Liver (tissue), 9 donors: ENCODE results near the gene PPP4R3A. TPM values are rescaled to one million over a fixed set of nuclear protein-coding genes. Genes with fewer than 3 reads are reported as not detected.
"Not testable (repeated sequence)": the region's sequence is repeated elsewhere in the genome, so short reads cannot be mapped to it uniquely, and the experiment has no call there.

Source experiments
- DNase-seq: peaks from one replicate; pipeline ENCODE4 v3.0.0-alpha.2; 2017; ENCODE audit warnings: low spot score
- H3K27ac ChIP-seq, 2 donors: one replicate each; pipeline ENCODE4 v1.7.0; 2013; ENCODE audit warnings: inconsistent platforms in 2 of 2, low read length in 2 of 2, control low read depth in 1 of 2, low read depth in 1 of 2, mild to moderate bottlenecking in 1 of 2
- H3K27me3 ChIP-seq, 4 donors: one replicate each; pipeline versions ENCODE4 v1.6.1 to v1.7.0; 2013; ENCODE audit warnings: low read length in 3 of 4, inconsistent platforms in 1 of 4, mild to moderate bottlenecking in 1 of 4, moderate library complexity in 1 of 4; ENCODE audit not compliant: control insufficient read depth in 4 of 4, insufficient read depth in 4 of 4
- H3K36me3 ChIP-seq, 4 donors: one replicate each; pipeline versions ENCODE4 v1.6.1 to v1.7.0; 2013; ENCODE audit warnings: low read length in 3 of 4, mild to moderate bottlenecking in 3 of 4, low read depth in 1 of 4, moderate library complexity in 1 of 4; ENCODE audit not compliant: control insufficient read depth in 4 of 4, insufficient read depth in 3 of 4
- H3K4me1 ChIP-seq, 4 donors: one replicate each; pipeline versions ENCODE4 v1.6.1 to v1.7.0; 2013; ENCODE audit warnings: low read length in 3 of 4, mild to moderate bottlenecking in 3 of 4, moderate library complexity in 1 of 4; ENCODE audit not compliant: control insufficient read depth in 4 of 4, insufficient read depth in 4 of 4
- H3K4me3 ChIP-seq, 3 donors: one replicate each; pipeline versions ENCODE4 v1.6.1 to v1.7.0; 2013; ENCODE audit warnings: low read length in 3 of 3, control low read depth in 1 of 3, low read depth in 1 of 3, mild to moderate bottlenecking in 1 of 3
- H3K9ac ChIP-seq, 2 donors: one replicate each; pipeline ENCODE4 v1.7.0; 2013; ENCODE audit warnings: low read length in 2 of 2, mild to moderate bottlenecking in 2 of 2, moderate library complexity in 2 of 2, control low read depth in 1 of 2, low read depth in 1 of 2
- H3K9me3 ChIP-seq, 4 donors: one replicate each; pipeline versions ENCODE4 v1.6.1 to v1.7.0; 2013; ENCODE audit warnings: low read length in 3 of 4; ENCODE audit not compliant: control insufficient read depth in 4 of 4
- CTCF ChIP-seq: fragments of 150-350 bp; IDR thresholded peaks from 2 replicates; pipeline ENCODE4 v1.5.1; 2017; ENCODE audit warnings: improper control_type of control experiment, low read depth, low read length; ENCODE audit not compliant: missing input control
- EGR1 ChIP-seq, 2 donors: IDR thresholded peaks; 2 replicates each; pipeline ENCODE4 v1.6.1; 2016 to 2018; ENCODE audit warnings: antibody characterized with exemption in 2 of 2, low read depth in 2 of 2
- FOXA1 ChIP-seq: IDR thresholded peaks from 2 replicates; pipeline ENCODE4 v1.6.1; 2016; ENCODE audit warnings: antibody characterized with exemption
- FOXA2 ChIP-seq: IDR thresholded peaks from 2 replicates; pipeline ENCODE4 v1.6.1; 2016; ENCODE audit warnings: antibody characterized with exemption
- HNF4A ChIP-seq, 2 donors: conservative IDR thresholded peaks; 2 replicates each; pipeline ENCODE4 v1.6.1; 2016; ENCODE audit warnings: antibody characterized with exemption in 2 of 2, mild to moderate bottlenecking in 2 of 2
- HNF4G ChIP-seq: IDR thresholded peaks from 2 replicates; pipeline ENCODE4 v1.6.1; 2016; ENCODE audit warnings: antibody characterized with exemption
- JUND ChIP-seq, 2 donors: IDR thresholded peaks; 2 replicates each; pipeline ENCODE4 v1.6.1; 2016; ENCODE audit warnings: antibody characterized with exemption in 2 of 2
- NR2F2 ChIP-seq: IDR thresholded peaks from 2 replicates; pipeline ENCODE4 v1.6.1; 2016; ENCODE audit warnings: antibody characterized with exemption
- RAD21 ChIP-seq, 2 donors: IDR thresholded peaks; 2 replicates each; pipeline ENCODE4 v1.6.1; 2016; ENCODE audit warnings: antibody characterized with exemption in 2 of 2, mild to moderate bottlenecking in 2 of 2
- RXRA ChIP-seq, 2 donors: IDR thresholded peaks; 2 replicates each; pipeline ENCODE4 v1.6.1; 2017 to 2018; ENCODE audit warnings: antibody characterized with exemption in 2 of 2, mild to moderate bottlenecking in 1 of 2
- SP1 ChIP-seq: IDR thresholded peaks from 2 replicates; pipeline ENCODE4 v1.6.1; 2018; ENCODE audit warnings: antibody characterized with exemption, mild to moderate bottlenecking
- TAF1 ChIP-seq: conservative IDR thresholded peaks from 2 replicates; pipeline ENCODE4 v1.6.1; 2016; ENCODE audit warnings: antibody characterized with exemption, mild to moderate bottlenecking
- YY1 ChIP-seq: IDR thresholded peaks from 2 replicates; pipeline ENCODE4 v1.6.1; 2016; ENCODE audit warnings: antibody characterized with exemption, mild to moderate bottlenecking
- ZBTB33 ChIP-seq: IDR thresholded peaks from 2 replicates; pipeline ENCODE4 v1.6.1; 2016; ENCODE audit warnings: antibody characterized with exemption
- WGBS: extraction: QIAGEN DNeasy Blood & Tissue Kit; methylation state at CpG from one replicate; pipeline ENCODE4 v1.1.7; 2013; 5-methylcytosine and 5-hydroxymethylcytosine counted together
- polyA plus RNA-seq, 2 donors: library from polyadenylated mRNA; stranded (reverse) in 1 of 2; unstranded in 1 of 2; fragments of 200-250 nt in 1 of 2; fragments of >200 nt in 1 of 2; fragmentation: Nextera tagmentation in 1 of 2; extraction: Ambion mirVana in 1 of 2; gene quantifications; one replicate each; pipeline versions ENCODE4 v1.2.1 to v1.2.3, GENCODE V29; 2013 to 2015
- total RNA-seq, 2 donors: library from RNA; depleted of rRNA; stranded (reverse); fragments of >200 nt; gene quantifications; one replicate each; pipeline ENCODE4 v1.2.3, GENCODE V29; 2014
- TF ChIP-seq, protein P1 (sequence below): IDR thresholded peaks from 2 replicates; pipeline ENCODE4 v1.6.1; 2016; ENCODE audit warnings: antibody characterized with exemption, mild to moderate bottlenecking
- TF ChIP-seq, protein P2 (sequence below): IDR thresholded peaks from 2 replicates; pipeline ENCODE4 v1.6.1; 2016; ENCODE audit warnings: antibody characterized with exemption
- TF ChIP-seq, protein P3 (sequence below): IDR thresholded peaks from 2 replicates; pipeline ENCODE4 v1.6.1; 2016; ENCODE audit warnings: antibody characterized with exemption
- donor health status: healthy.
- donor health status: healthy.
- donor health status: healthy.
- donor health status: healthy.
- donor health status: healthy.

The PPP4R3A gene
- total and polyA plus RNA-seq, 4 donors: 18.7 to 63.3 (median 42.5) TPM

- 88% methylated on average over 3 of the region's 3 CpGs for WGBS
- TF ChIP-seq FOXA2: no peak
- no peak for TF ChIP-seq EGR1 (IDR thresholded peaks at IDR 0.05; ENCODE audit: low read depth in 2 of 2)
- TF ChIP-seq NR2F2: no peak
- TF ChIP-seq HNF4G: no peak
- TF ChIP-seq TAF1: no peak
- no peak for TF ChIP-seq YY1
- TF ChIP-seq, protein P1, sequence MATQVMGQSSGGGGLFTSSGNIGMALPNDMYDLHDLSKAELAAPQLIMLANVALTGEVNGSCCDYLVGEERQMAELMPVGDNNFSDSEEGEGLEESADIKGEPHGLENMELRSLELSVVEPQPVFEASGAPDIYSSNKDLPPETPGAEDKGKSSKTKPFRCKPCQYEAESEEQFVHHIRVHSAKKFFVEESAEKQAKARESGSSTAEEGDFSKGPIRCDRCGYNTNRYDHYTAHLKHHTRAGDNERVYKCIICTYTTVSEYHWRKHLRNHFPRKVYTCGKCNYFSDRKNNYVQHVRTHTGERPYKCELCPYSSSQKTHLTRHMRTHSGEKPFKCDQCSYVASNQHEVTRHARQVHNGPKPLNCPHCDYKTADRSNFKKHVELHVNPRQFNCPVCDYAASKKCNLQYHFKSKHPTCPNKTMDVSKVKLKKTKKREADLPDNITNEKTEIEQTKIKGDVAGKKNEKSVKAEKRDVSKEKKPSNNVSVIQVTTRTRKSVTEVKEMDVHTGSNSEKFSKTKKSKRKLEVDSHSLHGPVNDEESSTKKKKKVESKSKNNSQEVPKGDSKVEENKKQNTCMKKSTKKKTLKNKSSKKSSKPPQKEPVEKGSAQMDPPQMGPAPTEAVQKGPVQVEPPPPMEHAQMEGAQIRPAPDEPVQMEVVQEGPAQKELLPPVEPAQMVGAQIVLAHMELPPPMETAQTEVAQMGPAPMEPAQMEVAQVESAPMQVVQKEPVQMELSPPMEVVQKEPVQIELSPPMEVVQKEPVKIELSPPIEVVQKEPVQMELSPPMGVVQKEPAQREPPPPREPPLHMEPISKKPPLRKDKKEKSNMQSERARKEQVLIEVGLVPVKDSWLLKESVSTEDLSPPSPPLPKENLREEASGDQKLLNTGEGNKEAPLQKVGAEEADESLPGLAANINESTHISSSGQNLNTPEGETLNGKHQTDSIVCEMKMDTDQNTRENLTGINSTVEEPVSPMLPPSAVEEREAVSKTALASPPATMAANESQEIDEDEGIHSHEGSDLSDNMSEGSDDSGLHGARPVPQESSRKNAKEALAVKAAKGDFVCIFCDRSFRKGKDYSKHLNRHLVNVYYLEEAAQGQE: no peak
- no peak for TF ChIP-seq CTCF
- TF ChIP-seq RXRA (IDR thresholded peaks at IDR 0.05): no peak
- TF ChIP-seq, protein P2, sequence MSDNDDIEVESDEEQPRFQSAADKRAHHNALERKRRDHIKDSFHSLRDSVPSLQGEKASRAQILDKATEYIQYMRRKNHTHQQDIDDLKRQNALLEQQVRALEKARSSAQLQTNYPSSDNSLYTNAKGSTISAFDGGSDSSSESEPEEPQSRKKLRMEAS: no peak
- no peak for TF ChIP-seq JUND (IDR thresholded peaks at IDR 0.05)
- TF ChIP-seq HNF4A (conservative IDR thresholded peaks at IDR 0.05): no peak
- TF ChIP-seq, protein P3, sequence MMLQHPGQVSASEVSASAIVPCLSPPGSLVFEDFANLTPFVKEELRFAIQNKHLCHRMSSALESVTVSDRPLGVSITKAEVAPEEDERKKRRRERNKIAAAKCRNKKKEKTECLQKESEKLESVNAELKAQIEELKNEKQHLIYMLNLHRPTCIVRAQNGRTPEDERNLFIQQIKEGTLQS: no peak
- TF ChIP-seq RAD21 (IDR thresholded peaks at IDR 0.05): no peak
- no peak for TF ChIP-seq ZBTB33
- no peak for TF ChIP-seq FOXA1
- TF ChIP-seq SP1: no peak
Observed at GRCh38 chr14:91429385-91429784, 80.7 kb downstream of the PPP4R3A start.

GRCh38 chr14:91428931-91429330 lies 81.2 kb downstream of the PPP4R3A start:
- H3K9me3 ChIP-seq, H3K27me3 ChIP-seq, H3K4me1 ChIP-seq, DNase-seq, H3K4me3 ChIP-seq, H3K9ac ChIP-seq, H3K27ac ChIP-seq, H3K36me3 ChIP-seq: not testable (repeated sequence)
- WGBS: 94% methylated on average over 1 of the region's 1 CpG

More at GRCh38 chr14:91429385-91429784, 80.7 kb downstream of the PPP4R3A start:
- DNase-seq: no peak
- Histone ChIP-seq H3K27me3 (no peaks in the 10 kb centered on the region), H3K9ac (no peak overlapping the region), H3K27ac (no peak overlapping the region), H3K4me1 (no peaks in the 10 kb centered on the region), H3K9me3 (no peaks in the 10 kb centered on the region), H3K4me3 (no peak overlapping the region), H3K36me3 (no peaks in the 10 kb centered on the region)

- not testable (repeated sequence) for H3K27me3 ChIP-seq, H3K9me3 ChIP-seq, DNase-seq, H3K4me3 ChIP-seq, H3K27ac ChIP-seq, H3K9ac ChIP-seq, H3K36me3 ChIP-seq, H3K4me1 ChIP-seq
- WGBS: 81% methylated on average over 9 of the region's 9 CpGs
Observed at GRCh38 chr14:91425531-91425944, 84.6 kb downstream of the PPP4R3A start.
